Esophagus squamous epithelium (tissue), 5 donors: ENCODE data around the gene RASEF. TPM values are rescaled to one million over a fixed set of nuclear protein-coding genes. Genes with fewer than 3 reads are reported as not detected.

Experiments
- DNase-seq: peaks from one replicate; lab custom pipeline; 2025; lab: John Stamatoyannopoulos, UW
- H3K27ac ChIP-seq, 4 donors: fragments of 200-600 bp; sonication (generic); one replicate each; pipeline ENCODE4 v1.5.1; 2016 to 2019; ENCODE audit warnings: mild to moderate bottlenecking in 1 of 4
- H3K27me3 ChIP-seq, 4 donors: fragments of 200-600 bp; sonication (generic); 1 replicate in 3 of 4; 2 replicates in 1 of 4; pipeline versions ENCODE4 v1.5.1 to v1.6.0; 2017 to 2021; ENCODE audit warnings: antibody characterized with exemption in 1 of 4
- H3K36me3 ChIP-seq, 3 donors: fragments of 200-600 bp; sonication (generic); one replicate each; pipeline ENCODE4 v1.5.1; 2016 to 2019
- H3K4me1 ChIP-seq, 3 donors: fragments of 200-600 bp; sonication (generic); one replicate each; pipeline ENCODE4 v1.5.1; 2017 to 2019
- H3K4me3 ChIP-seq, 4 donors: fragments of 200-600 bp; sonication (generic); 1 replicate in 3 of 4; 2 replicates in 1 of 4; pipeline ENCODE4 v1.5.1; 2016 to 2019; ENCODE audit warnings: mild to moderate bottlenecking in 2 of 4, moderate library complexity in 1 of 4
- H3K9me3 ChIP-seq, 3 donors: fragments of 200-600 bp; sonication (generic); one replicate each; pipeline ENCODE4 v1.5.1; 2016 to 2019
- CTCF ChIP-seq, 6 experiments: fragments of 450-650 bp in 4 of 6; fragments of 200-600 bp in 2 of 6; sonication (generic) in 2 of 6; IDR thresholded peaks; one replicate each; pipeline ENCODE4 v1.5.1; 2016 to 2019; ENCODE audit warnings: antibody characterized with exemption in 6 of 6, mild to moderate bottlenecking in 4 of 6, moderate library complexity in 4 of 6
- POLR2A ChIP-seq, 4 donors: fragments of 450-650 bp; IDR thresholded peaks; one replicate each; pipeline ENCODE4 v1.6.1; 2017; ENCODE audit warnings: antibody characterized with exemption in 4 of 4, mild to moderate bottlenecking in 4 of 4, moderate library complexity in 3 of 4
- WGBS, 2 donors: methylation state at CpG; one replicate each; pipeline ENCODE4 v1.1.5; 2018; 5-methylcytosine and 5-hydroxymethylcytosine counted together
- intact Hi-C: fragments of 100-400 bp; cut with DNase I; formaldehyde crosslinking; loops from one replicate; pipeline ENCODE4 v1.15.0; 2022
- total RNA-seq, 4 donors: library from RNA; depleted of rRNA; stranded (reverse); fragments of >200 nt; gene quantifications; one replicate each; pipeline ENCODE4 v1.1.0, GENCODE V29; 2016
- donor health status: DM: yes; HTN: yes; CAD: no.

The RASEF gene
- total RNA-seq, 4 donors from 2014 or later, result 9.1 to 17.4 (median 13.5) TPM

- Histone ChIP-seq H3K27ac (no peak overlapping the region), H3K4me1 (peaks cover 0 to 7% (median 0%) of the 10 kb centered on the region in 3 donors), H3K9me3 (no peaks in the 10 kb centered on the region), H3K36me3 (no peaks in the 10 kb centered on the region), H3K4me3 (no peak overlapping the region), H3K27me3 (no peaks in the 10 kb centered on the region)
- DNase-seq, result no peak
- intact Hi-C loops, result no loop called here
- TF ChIP-seq POLR2A (IDR thresholded peaks at IDR 0.05), result no peak
- no peak for TF ChIP-seq CTCF (IDR thresholded peaks at IDR 0.05)
Measured at GRCh38 chr9:83011611-83012010, 51.3 kb downstream of the RASEF start.

DNA sequence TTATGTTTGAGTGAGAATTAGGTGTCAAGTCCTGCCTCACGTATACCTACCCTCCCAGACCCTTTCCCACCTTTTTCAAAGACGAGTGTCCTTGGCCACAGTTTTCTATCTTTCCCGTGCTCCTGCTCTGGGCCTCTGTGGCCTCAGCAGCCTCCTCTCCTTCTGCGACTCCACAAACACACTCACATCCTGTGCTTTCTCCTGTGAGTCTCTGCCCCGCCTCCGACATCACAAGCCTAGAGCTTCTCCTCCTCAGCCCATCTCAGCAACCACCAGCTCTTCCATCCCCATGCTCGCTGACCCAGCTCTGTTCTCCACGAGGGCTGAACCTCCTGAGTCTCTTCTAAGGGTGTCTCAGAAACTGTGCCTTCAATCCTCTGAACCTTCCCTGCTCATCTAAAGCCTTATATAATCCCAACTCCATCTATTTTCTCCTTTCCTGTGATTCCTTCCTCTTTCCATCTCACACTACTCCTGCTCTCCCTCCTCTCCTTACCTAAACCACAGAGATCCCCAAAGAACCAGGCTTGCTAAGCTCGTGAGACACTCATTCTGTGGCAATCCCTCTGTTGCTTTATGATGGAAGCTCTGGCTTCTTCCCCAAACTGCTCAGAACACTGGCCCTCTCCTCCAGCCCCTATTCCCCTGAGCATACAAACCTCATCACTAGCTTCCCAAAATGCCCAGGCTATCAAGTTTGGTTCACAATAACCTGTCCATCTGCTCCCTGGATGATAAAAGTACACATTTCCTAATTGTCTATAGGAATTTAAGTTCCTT lies 55.2 kb downstream of the RASEF start:
- no peaks in the 10 kb centered on the region for H3K9me3 ChIP-seq
- WGBS, 2 donors, result 74 to 83% methylated on average over 9 of the region's 9 CpGs
- peaks cover 0 to 7% (median 0%) of the 10 kb centered on the region in 3 donors for H3K4me1 ChIP-seq
- no peak for DNase-seq
- no peak for TF ChIP-seq POLR2A (IDR thresholded peaks at IDR 0.05)
- no peak for TF ChIP-seq CTCF (IDR thresholded peaks at IDR 0.05)
- intact Hi-C loops, result no loop called here
- no peaks in the 10 kb centered on the region for H3K36me3 ChIP-seq
- no peak overlapping the region for H3K4me3 ChIP-seq
- H3K27ac ChIP-seq, result no peak overlapping the region
- H3K27me3 ChIP-seq, result no peaks in the 10 kb centered on the region

GRCh38 chr9:83006378-83006777 lies 56.6 kb downstream of the RASEF start:
- Histone ChIP-seq H3K36me3 (no peaks in the 10 kb centered on the region), H3K4me1 (no peaks in the 10 kb centered on the region), H3K9me3 (no peaks in the 10 kb centered on the region), H3K4me3 (no peak overlapping the region), H3K27ac (no peak overlapping the region), H3K27me3 (no peaks in the 10 kb centered on the region)
- TF ChIP-seq CTCF (IDR thresholded peaks at IDR 0.05), result no peak
- no peak for TF ChIP-seq POLR2A (IDR thresholded peaks at IDR 0.05)
- intact Hi-C loops, result no loop called here
- DNase-seq, result no peak

GRCh38 chr9:83005963-83006362 lies 57.0 kb downstream of the RASEF start:
- Histone ChIP-seq H3K4me3 (no peak overlapping the region), H3K4me1 (no peaks in the 10 kb centered on the region), H3K36me3 (no peaks in the 10 kb centered on the region), H3K27me3 (no peaks in the 10 kb centered on the region), H3K9me3 (no peaks in the 10 kb centered on the region), H3K27ac (no peak overlapping the region)
- no peak for DNase-seq
- intact Hi-C loops, result no loop called here
- TF ChIP-seq POLR2A (IDR thresholded peaks at IDR 0.05) (no peak), CTCF (IDR thresholded peaks at IDR 0.05) (no peak)
- 93 to 100% methylated on average over 2 of the region's 2 CpGs for WGBS, 2 donors

DNA sequence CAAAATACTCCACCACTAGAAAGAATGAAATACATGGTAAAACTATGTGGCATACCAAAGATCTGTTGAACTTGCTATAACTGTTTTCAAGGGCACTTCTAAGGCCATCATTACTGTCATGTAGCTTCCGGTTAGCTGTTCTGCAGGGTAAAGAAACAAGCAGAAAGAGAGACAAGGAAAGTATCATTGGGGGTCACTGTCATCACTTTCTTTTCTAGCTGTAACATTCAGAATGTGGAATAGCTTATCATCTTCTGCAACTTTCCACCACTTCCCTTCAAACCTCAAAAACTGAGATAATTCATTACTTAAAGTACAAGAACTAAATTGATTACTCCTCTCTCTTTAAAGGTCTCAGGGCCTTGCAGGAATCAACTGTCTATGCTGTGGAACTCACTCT lies 57.6 kb downstream of the RASEF start:
- Histone ChIP-seq H3K27ac (no peak overlapping the region), H3K9me3 (no peaks in the 10 kb centered on the region), H3K4me1 (no peaks in the 10 kb centered on the region), H3K27me3 (no peaks in the 10 kb centered on the region), H3K36me3 (no peaks in the 10 kb centered on the region), H3K4me3 (no peak overlapping the region)
- TF ChIP-seq POLR2A (IDR thresholded peaks at IDR 0.05), result no peak
- no peak for TF ChIP-seq CTCF (IDR thresholded peaks at IDR 0.05)
- 83 to 90% methylated on average over 1 of the region's 1 CpG for WGBS, 2 donors
- intact Hi-C loops, result no loop called here
- DNase-seq, result no peak
